Pons (tissue), 1 donor: ENCODE results near the gene ENTHD1.
"Not testable (repeated sequence)": the region's sequence is repeated elsewhere in the genome, so short reads cannot be mapped to it uniquely, and the experiment has no call there.

Source experiments
- DNase-seq: peaks from one replicate; pipeline ENCODE4 v3.0.0-alpha.2; 2016; ENCODE audit warnings: low spot score

ENTHD1 gene

GRCh38 chr22:39898997-39899396, 5.4 kb upstream of the ENTHD1 start:
- DNase-seq, result peak; percentile 33

DNA sequence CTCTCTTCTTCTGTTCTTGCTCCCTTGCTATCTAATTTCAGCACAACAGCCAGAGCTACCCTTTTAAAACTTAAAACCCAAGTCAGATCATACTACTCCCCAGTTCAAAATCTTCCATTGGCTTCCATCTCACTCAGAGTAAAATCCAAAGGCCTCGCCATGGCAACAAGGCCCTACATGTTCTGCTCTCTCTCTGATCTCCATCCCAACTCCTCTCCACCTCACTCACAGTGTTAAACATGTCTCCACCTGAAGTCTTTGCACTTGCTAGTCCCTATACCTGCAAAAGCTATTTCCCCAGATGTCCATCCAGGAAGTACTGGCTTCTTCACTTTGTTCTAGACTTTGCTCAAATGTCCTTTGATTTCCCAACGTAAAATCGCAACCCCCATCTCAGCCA, 4.3 kb upstream of the ENTHD1 start:
- no peak for DNase-seq

DNA sequence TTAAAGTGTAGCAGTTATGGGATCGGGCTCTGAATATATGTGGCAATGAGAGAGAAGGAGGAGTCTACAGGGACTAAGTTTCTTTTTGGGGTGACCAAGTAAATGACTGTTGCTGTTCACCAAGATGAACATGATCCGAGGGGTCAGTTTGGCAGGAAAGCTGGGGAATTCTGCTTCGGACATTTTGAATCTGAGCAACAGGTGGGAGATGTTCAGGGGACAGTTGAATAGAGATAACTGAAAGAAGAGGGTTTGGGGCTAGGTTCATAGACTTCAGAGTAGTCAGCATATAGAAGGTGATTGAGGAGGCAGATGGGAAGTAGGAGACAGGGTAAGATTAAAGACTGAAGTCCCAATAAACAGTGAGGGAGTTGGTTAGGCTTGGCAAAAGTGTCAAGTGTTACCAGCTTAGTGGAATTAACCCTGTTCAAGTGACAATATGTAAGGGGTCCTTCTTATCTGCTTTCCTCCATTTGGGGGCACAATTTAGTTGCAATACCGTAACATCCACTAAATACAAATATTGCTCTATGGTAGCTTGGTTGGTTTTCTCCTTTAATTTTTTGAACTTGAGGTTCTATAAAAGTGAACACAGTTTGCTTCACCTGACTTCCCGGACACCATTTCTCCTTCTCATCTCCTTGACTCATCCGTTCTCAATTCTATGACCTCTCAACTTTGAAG, 2.9 kb upstream of the ENTHD1 start:
- no peak for DNase-seq

DNA sequence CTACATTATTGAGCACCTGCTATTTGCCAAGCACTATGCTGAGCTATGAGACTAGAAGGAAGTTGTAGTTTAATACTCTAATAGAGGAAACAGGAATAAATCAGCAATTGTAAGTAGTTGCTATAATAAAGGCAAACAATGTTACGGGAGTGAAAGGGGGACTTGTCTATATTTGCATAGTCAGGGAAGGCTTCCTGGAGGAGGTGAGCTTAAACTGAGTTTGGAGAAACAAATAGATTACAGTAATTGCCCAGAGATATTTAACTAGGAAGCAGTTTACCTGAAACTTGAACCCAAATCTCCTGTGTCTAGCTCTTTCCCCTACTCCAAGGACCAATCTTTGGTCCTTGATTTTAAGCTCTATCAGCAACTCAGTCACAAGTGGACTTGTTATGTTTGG, 2.1 kb upstream of the ENTHD1 start:
- DNase-seq, result no peak

DNA sequence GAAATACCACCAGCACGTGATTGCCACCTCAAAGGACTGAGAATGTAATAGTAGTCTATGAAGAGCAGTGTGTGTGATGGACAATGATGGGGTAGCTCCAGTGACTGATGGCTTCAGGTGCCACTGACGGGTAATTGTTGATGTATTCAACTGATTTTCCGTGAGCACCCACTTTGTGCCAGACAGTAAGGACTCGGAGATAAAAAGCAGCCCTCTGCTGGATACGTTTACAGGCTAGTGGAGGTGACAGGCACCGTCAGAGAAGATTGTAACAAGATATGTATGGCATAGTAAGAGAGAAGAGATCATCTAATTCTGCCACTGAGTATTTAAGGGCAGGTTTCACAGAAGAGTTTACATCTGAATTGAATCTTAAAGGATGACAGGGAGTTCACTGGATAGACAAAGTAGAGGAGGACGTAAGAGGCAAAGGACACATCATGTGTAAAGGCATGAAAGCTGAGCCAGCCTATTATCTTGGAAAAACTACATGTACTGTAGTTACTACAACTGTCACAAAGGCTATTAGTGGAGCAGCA, 1.1 kb upstream of the ENTHD1 start:
- DNase-seq, result no peak

DNA sequence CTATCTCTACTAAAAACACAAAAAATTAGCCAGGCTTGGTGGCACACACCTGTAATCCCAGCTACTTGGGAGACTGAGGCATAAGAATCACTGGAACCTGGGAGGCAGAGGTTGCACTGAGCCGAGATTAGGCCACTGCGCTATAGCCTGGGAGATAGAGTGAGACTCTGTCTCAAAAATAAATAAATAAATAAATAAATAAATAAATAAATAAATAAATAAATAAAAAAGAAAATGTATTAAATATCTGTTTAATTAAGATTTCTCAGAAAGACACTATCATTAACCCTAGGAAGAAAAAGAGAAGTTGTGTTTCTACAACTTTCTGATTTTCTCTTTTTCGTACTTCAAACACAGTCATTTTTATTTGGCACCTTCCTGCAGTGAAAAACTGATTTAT, 3.6 kb downstream of the ENTHD1 start:
- not testable (repeated sequence) for DNase-seq

DNA sequence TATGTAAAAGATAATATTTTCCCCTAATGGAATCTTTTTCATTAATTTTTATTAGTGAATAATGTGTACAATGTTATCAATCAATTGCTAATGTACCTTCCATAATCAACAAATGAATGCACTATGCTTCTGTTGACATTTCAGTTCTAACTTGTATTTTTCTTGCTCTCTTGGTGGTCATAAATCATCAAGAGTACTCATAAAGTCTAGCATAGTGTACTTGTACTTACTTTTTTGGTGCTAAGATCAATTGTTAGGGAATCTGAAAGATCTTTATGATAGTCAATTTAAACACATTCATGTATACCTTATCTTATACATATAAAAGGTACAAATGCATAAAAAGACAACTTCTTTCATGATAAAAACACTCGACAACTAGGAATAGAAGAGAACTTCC, 10.5 kb downstream of the ENTHD1 start:
- DNase-seq, result no peak

- DNase-seq, result no peak
These were observed 12.8 kb downstream of the ENTHD1 start for GRCh38 chr22:39880722-39881121.

DNA sequence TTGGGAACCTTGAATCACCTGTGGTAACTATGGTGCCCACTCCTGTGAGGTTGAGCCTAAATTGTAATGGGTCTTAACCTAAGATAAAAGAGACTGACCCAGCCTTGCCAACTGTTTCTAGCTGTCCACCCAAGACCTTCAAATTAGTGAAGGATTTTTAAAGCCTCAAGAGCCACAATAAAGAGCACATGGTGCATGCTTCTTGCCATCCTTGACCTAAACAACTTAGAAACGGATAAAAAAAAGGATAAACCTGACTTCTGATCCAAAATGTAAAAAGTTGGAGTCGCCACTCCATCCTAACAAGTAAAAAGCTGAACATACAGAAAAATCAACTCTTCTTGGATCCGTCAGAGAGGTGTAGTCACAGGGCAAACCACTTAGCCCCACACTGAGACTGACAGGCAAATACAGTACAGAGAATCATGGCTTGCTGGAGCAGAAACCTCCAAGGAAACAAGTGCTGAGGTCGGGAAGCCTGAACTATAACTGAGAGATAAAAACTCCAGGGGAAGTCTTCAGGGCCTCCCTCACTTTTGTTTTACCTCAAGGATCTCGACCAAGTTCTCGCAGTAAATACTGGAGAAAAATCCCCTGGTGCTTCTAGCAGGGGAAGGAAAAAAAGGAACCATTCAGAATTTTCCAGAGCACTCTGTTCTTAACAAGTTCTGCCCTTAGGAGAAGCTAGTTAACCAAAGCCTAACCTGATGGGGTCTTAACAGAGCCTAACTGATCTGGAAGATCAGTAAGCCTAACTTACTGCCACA, 16.3 kb downstream of the ENTHD1 start:
- DNase-seq, result no peak

- not testable (repeated sequence) for DNase-seq
These were observed 18.2 kb downstream of the ENTHD1 start for GRCh38 chr22:39875176-39875885.

DNA sequence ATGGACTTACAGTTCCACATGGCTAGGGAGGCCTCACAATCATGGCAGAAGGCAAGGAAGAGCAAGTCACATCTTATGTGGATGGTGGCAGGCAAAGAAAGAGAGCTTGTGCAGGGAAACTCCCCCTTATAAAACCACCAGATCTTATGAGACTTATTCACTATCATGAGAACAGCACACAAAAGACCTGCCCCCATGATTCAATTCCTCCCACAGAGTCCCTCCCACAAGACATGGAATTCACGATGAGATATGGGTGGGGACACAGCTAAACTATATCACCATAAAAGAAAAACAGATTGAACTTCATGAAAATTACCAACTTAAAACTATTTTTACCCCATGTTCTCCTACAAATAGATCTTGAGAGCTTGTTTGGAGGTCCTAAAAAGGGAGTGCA, 19.6 kb downstream of the ENTHD1 start:
- DNase-seq, result no peak

DNA sequence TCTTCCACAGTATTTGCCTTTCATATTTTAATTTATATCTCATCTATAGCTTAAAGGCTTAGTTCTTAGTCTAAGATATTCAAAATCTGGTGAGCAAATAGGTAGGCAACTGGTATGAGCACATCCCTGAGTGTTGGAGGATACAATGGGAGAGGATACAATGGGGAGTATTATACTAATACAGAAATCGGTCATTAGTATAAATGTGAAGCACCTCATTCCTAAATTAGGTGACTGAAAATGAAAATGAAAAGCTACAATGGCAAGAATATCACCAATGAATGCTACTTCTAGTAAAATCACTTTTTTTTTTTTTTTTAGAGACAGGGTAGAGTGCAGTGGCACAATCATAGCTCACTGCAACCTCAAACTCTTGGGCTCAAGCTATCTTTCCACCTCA, 21.0 kb downstream of the ENTHD1 start:
- no peak for DNase-seq

DNA sequence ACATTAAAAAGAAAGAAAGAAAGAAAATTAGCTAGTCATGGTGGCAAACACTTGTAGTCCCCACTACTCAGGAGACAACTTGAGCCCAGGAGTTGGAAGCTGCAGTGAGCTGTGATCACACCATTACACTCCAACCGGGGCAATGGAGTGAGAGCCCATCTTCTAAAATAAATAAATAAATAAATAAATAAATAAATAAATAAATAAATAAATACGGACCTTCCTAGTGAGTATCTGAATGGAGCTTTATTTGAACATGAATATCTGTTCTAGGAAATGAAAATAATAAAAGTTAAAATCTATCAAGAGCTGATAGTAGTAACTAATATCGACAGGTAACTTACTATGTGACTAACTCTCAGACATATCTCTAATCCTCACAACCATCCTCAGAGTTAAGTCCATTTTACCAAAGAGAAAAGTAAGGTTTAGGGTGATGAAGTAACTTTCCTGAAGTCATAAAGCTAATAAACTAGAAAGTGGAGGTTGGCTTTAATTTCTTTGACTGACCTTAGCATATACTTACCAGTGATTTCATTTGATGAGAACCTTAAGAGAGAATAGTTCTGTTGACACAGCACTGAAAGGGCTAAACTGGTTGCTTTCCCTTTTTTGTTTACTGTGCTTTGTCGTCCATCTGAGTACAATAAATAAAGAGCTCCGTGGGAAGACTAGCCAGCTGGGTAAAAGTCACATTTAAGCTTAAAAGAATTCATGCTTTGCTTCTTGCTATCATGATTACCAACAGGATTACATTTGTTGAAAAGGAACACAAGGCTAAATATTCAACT, 22.4 kb downstream of the ENTHD1 start:
- no peak for DNase-seq

DNA sequence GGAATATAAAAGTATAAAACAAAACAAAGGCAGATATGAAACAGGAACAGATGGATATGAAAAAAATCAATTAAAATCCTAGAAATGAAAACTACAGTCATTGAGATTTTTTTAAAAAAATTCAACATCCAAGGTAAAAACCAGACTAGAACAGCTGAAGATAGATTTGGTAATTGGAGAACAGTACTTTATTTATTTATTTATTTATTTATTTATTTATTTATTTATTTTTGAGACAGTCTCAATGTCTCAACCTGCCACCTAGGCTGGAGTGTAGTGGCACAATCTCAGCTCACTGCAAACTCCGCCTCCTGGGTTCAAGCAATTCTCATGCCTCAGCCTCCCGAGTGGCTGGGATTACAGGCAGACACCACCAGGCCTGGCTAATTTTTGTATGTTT, 23.8 kb downstream of the ENTHD1 start:
- DNase-seq, result not testable (repeated sequence)

DNA sequence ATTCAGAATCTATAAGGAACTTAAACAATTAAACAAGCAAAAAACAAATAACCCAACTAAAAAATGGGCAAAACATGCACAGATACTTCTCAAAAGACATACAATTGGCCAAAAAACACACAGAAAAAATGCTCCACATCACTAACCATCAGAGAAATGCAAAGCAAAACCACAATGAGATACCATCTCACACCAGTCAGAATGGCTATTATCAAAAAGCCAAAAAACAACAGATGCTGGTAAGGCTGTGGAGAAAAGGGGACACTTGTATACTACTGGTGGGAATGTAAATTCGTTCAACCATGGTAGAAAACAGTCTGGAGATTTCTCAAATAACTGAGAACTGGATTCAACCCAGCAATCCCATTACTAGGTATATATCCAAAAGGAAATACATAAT, 24.8 kb downstream of the ENTHD1 start:
- DNase-seq, result no peak

DNA sequence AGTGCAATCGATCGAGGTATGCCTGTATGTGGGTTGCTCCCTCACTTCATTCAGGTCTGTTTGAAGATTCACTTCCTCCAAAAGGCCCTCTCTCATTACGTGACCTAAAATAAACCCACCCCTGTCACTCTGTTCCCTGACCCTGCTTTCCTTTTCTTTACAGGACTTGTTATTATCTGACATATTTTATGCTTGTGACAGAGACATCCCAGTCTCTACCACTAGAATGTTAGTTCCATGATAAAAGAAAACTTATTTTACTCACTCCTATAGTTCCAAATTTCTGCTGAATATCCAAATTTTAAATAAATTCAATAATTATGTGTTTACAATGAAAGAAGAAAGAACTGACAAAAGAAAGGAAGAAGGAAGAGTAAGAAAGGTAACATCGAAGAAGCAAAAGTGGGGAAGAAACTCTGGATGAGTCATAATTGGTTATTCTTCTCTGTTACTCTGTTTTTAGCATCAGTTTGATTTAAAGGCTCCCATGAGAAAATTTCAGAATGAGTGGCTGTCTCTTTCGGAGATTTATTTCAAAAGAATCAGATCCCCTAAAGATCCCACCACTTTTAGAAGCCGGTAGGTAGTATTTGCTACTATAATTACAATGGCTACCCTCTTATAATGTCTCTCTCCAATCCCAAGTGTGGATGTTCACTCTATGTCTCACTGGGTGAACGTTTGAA, 33.5 kb downstream of the ENTHD1 start:
- DNase-seq, result no peak

DNA sequence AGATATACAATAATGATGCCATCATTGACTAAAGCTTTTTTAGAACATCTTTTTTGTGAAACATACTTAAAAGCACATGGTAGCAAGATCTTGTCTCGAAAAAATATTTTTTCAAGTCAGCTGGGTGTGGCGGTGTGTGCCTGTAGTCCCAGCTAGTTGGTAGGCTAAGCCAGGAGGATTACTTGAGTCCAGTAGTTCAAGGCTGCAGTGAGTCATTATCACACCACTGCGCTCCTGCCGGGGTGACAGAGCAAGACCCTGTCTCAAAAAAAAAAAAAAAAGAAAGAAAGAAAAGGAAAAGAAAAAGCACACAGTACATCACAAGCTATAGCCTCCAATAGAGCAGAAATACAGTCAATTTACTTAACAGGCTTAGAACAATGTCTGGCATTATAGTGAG, 37.0 kb downstream of the ENTHD1 start:
- DNase-seq, result no peak

GRCh38 chr22:39852799-39853198, 40.8 kb downstream of the ENTHD1 start:
- no peak for DNase-seq

DNA sequence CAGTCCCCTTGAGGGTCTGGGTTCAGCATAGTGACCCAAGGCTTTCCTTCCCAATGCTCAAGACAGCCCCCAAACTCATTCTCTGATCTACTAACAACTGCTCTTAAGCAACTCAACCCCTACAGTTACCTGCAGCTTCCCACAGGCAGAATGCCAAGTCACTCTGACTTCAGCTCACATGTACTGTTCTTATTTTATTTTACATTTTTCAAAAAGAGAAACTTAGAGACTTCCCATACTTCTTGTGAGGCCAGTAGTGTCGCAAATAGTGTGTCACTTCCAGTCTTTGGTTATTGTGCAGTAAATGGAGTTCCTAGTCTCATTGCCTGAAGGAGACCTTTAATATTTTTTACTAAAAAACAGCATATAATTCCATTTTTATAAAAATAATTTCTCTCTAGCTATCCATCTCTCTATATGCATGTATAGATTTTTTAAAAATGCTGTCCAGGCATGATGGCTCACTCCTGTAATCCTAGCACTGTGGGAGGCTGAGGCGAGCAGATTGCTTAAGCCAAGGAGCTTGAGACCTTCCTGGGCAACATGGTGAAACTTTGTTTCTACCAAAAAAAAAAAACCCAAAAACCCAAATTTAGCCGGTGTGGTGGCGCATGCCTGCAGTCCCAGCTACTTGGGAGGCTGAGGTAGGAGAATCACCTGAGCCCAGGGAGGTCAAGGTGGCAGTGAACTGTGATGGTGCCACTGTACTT, 41.8 kb downstream of the ENTHD1 start:
- DNase-seq, result no peak

GRCh38 chr22:39847477-39847876, 46.1 kb downstream of the ENTHD1 start:
- no peak for DNase-seq

DNA sequence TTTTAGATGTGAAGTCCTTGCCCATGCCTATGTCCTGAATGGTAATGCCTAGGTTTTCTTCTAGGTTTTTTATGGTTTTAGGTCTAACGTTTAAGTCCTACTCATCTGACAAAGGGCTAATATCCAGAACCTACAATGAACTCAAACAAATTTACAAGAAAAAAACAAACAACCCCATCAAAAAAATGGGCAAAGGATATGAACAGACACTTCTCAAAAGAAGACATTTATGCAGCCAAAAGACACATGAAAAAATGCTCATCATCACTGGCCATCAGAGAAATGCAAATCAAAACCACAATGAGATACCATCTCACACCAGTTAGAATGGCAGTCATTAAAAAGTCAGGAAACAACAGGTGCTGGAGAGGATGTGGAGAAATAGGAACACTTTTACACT, 47.0 kb downstream of the ENTHD1 start:
- not testable (repeated sequence) for DNase-seq
